ENCODE measurements around the gene CDH24.

Gene CDH24

GRCh38 chr14:23090254-23090636 is 32.9 kb upstream of the CDH24 start:
- no peak for DNase-seq

- DNase-seq: no peak
These were observed 32.4 kb upstream of the CDH24 start for GRCh38 chr14:23089498-23090253.

- DNase-seq: no peak
These were observed 29.2 kb upstream of the CDH24 start for GRCh38 chr14:23086565-23086964.

- no peak for DNase-seq
These were observed 28.1 kb upstream of the CDH24 start for GRCh38 chr14:23085458-23085857.

- no peak for DNase-seq
These were observed 23.2 kb upstream of the CDH24 start for GRCh38 chr14:23080474-23080873.

GRCh38 chr14:23079716-23080115 is 22.4 kb upstream of the CDH24 start:
- no peak for DNase-seq

- DNase-seq: no peak
These were observed 21.4 kb upstream of the CDH24 start for GRCh38 chr14:23078692-23079116.

- no peak for DNase-seq
These were observed 20.6 kb upstream of the CDH24 start for GRCh38 chr14:23077962-23078361.

- no peak for DNase-seq
These were observed 19.6 kb upstream of the CDH24 start for GRCh38 chr14:23076785-23077408.

- no peak for DNase-seq
These were observed 17.6 kb upstream of the CDH24 start for GRCh38 chr14:23074906-23075305.

GRCh38 chr14:23071921-23072539 is 14.7 kb upstream of the CDH24 start:
- no peak for DNase-seq

GRCh38 chr14:23071244-23071920 is 14.1 kb upstream of the CDH24 start:
- DNase-seq: no peak

GRCh38 chr14:23070262-23071129 is 13.2 kb upstream of the CDH24 start:
- DNase-seq: no peak

GRCh38 chr14:23069413-23069806 is 12.1 kb upstream of the CDH24 start:
- no peak for DNase-seq

- DNase-seq: no peak
These were observed 11.6 kb upstream of the CDH24 start for GRCh38 chr14:23068789-23069412.

GRCh38 chr14:23067847-23068788 is 10.8 kb upstream of the CDH24 start:
- DNase-seq: no peak

- no peak for DNase-seq
These were observed 9.8 kb upstream of the CDH24 start for GRCh38 chr14:23066855-23067744.

GRCh38 chr14:23066368-23066767 is 9.0 kb upstream of the CDH24 start:
- DNase-seq: no peak

GRCh38 chr14:23063601-23064000 is 6.3 kb upstream of the CDH24 start:
- no peak for DNase-seq

- DNase-seq: no peak
These were observed 4.7 kb upstream of the CDH24 start for GRCh38 chr14:23062002-23062401.

Data from Kasumi-1 (cell line).